HG02943 (cell line): ENCODE measurements around the gene F11.
"Not testable (repeated sequence)": the region's sequence is repeated elsewhere in the genome, so short reads cannot be mapped to it uniquely, and the experiment has no call there.

ENCODE experiments used
- ATAC-seq: cut with Tn5 transposase; IDR thresholded peaks from one replicate; pipeline ENCODE4 v1.9.1; 2021; ENCODE audit warnings: mild to moderate bottlenecking, low read depth, moderate library complexity; ENCODE audit not compliant: unreplicated experiment

F11 gene

GRCh38 chr4:186297013-186297645, 31.1 kb downstream of the F11 start:
- no peak for ATAC-seq

- no peak for ATAC-seq
Measured at GRCh38 chr4:186298031-186298647, 32.1 kb downstream of the F11 start.

GRCh38 chr4:186299291-186299690, 33.3 kb downstream of the F11 start:
- ATAC-seq: no peak

GRCh38 chr4:186300659-186301390, 34.8 kb downstream of the F11 start:
- ATAC-seq: no peak

GRCh38 chr4:186304216-186304615, 38.2 kb downstream of the F11 start:
- ATAC-seq: no peak

GRCh38 chr4:186304866-186305505, 39.0 kb downstream of the F11 start:
- no peak for ATAC-seq

- no peak for ATAC-seq
Measured at GRCh38 chr4:186307497-186307896, 41.5 kb downstream of the F11 start.

GRCh38 chr4:186307916-186308315, 41.9 kb downstream of the F11 start:
- no peak for ATAC-seq

GRCh38 chr4:186318481-186318880, 52.5 kb downstream of the F11 start:
- ATAC-seq: no peak

GRCh38 chr4:186324660-186325059, 58.7 kb downstream of the F11 start:
- not testable (repeated sequence) for ATAC-seq

- ATAC-seq: no peak
Measured at GRCh38 chr4:186326391-186326790, 60.4 kb downstream of the F11 start.

GRCh38 chr4:186329372-186329771, 63.4 kb downstream of the F11 start:
- no peak for ATAC-seq

- ATAC-seq: no peak
Measured at GRCh38 chr4:186330368-186330767, 64.4 kb downstream of the F11 start.

GRCh38 chr4:186335793-186336192, 69.8 kb downstream of the F11 start:
- ATAC-seq: no peak
